MM.1S (cell line): Measurements from ENCODE around the gene RUNX2.

Experiments
- EZH2 ChIP-seq: fragments of 300-600 bp; sonication (generic); optimal IDR thresholded peaks from 2 replicates; pipeline ENCODE3; 2017; ENCODE audit warnings: low read depth, mild to moderate bottlenecking, antibody characterized with exemption, low read length, mixed read lengths
- EZH2phosphoT487 ChIP-seq: fragments of 300-600 bp; sonication (generic); IDR thresholded peaks from 2 replicates; pipeline ENCODE4 v1.6.1; 2018; ENCODE audit warnings: antibody characterized with exemption, low read length
- TF ChIP-seq, protein P1 (sequence below): fragments of 300-600 bp; sonication (generic); IDR thresholded peaks from 2 replicates; pipeline ENCODE4 v1.5.1; 2016; ENCODE audit warnings: antibody characterized with exemption, low read length, mixed read lengths

DNA sequence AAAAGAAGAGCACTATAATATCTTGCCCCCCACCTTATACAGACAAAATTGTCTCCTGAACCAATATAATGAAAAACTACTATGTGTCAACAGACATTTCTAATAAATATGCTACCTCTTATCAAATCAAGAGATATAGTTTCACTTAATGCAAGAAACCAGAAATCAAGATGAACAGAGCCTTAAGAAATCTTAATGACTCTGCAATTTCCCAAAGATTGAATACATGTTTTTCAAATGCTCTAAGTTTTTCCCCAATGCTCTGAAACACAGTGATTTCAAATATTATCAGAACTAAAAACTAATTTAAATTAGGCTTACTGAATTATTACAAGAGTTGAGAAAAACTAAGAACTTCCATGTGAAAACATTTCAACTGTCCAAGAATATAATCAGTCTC, 36.3 kb downstream of the RUNX2 start:
- TF ChIP-seq, protein P1, sequence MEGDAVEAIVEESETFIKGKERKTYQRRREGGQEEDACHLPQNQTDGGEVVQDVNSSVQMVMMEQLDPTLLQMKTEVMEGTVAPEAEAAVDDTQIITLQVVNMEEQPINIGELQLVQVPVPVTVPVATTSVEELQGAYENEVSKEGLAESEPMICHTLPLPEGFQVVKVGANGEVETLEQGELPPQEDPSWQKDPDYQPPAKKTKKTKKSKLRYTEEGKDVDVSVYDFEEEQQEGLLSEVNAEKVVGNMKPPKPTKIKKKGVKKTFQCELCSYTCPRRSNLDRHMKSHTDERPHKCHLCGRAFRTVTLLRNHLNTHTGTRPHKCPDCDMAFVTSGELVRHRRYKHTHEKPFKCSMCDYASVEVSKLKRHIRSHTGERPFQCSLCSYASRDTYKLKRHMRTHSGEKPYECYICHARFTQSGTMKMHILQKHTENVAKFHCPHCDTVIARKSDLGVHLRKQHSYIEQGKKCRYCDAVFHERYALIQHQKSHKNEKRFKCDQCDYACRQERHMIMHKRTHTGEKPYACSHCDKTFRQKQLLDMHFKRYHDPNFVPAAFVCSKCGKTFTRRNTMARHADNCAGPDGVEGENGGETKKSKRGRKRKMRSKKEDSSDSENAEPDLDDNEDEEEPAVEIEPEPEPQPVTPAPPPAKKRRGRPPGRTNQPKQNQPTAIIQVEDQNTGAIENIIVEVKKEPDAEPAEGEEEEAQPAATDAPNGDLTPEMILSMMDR, result no peak
- TF ChIP-seq EZH2 (no peak), EZH2phosphoT487 (no peak)
